ENCODE results near the gene SACS.

SACS gene

DNA sequence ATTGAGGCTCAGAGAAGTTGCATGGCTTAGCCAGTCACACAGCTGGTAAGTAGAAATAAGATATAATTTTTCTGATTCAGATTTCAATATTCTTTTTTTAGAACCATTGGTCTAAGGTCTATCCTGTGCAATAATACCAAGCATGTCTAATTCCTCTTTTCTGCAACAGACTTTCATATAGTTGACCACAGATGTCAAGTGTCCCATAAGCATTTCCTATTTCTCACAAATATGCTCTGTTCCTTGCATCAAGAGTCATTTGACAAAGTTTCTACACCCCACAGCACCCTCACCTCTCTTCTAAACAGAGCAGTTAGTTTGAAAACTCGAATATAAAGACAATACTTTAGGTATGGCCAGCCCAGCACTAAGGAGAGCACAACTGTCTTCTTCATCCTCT, 26.8 kb upstream of the SACS start:
- no peak for TF ChIP-seq EZH2phosphoT487 (IDR thresholded peaks at IDR 0.05; ENCODE audit: borderline replicate concordance, low read length)
- TF ChIP-seq, protein P1, sequence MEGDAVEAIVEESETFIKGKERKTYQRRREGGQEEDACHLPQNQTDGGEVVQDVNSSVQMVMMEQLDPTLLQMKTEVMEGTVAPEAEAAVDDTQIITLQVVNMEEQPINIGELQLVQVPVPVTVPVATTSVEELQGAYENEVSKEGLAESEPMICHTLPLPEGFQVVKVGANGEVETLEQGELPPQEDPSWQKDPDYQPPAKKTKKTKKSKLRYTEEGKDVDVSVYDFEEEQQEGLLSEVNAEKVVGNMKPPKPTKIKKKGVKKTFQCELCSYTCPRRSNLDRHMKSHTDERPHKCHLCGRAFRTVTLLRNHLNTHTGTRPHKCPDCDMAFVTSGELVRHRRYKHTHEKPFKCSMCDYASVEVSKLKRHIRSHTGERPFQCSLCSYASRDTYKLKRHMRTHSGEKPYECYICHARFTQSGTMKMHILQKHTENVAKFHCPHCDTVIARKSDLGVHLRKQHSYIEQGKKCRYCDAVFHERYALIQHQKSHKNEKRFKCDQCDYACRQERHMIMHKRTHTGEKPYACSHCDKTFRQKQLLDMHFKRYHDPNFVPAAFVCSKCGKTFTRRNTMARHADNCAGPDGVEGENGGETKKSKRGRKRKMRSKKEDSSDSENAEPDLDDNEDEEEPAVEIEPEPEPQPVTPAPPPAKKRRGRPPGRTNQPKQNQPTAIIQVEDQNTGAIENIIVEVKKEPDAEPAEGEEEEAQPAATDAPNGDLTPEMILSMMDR (IDR thresholded peaks at IDR 0.05; ENCODE audit: low read depth, low read length, poor library complexity, severe bottlenecking): no peak
- no peak overlapping the region for H3K4me2 ChIP-seq (ENCODE audit: low read length)
- no peaks in the 10 kb centered on the region for H3F3A ChIP-seq (ENCODE audit: control insufficient read depth, insufficient read depth)
- no peaks in the 10 kb centered on the region for H3K36me3 ChIP-seq (ENCODE audit: control insufficient read depth, low read length)
- H3K79me2 ChIP-seq (ENCODE audit: control insufficient read depth, low read length): no peaks in the 10 kb centered on the region
- no peak overlapping the region for H3K4me3 ChIP-seq (ENCODE audit: low read length)
- H3K27ac ChIP-seq (ENCODE audit: low read depth, low read length): no peak overlapping the region
- H3K9me2 ChIP-seq (replicated peaks; ENCODE audit: control insufficient read depth, low read length): no peaks in the 10 kb centered on the region
- no peaks in the 10 kb centered on the region; the same call in 1 of the 2 replicates for H3K9me3 ChIP-seq (ENCODE audit: control insufficient read depth, insufficient read depth, low read length)
- H3K4me1 ChIP-seq (ENCODE audit: control insufficient read depth, low read length): no peaks in the 10 kb centered on the region
- peaks cover 11% of the 10 kb centered on the region for H3K27me3 ChIP-seq (ENCODE audit: control insufficient read depth, low read length)
- H4K20me1 ChIP-seq (ENCODE audit: control insufficient read depth, insufficient read depth, low read depth, low read length): no peaks in the 10 kb centered on the region

DNA sequence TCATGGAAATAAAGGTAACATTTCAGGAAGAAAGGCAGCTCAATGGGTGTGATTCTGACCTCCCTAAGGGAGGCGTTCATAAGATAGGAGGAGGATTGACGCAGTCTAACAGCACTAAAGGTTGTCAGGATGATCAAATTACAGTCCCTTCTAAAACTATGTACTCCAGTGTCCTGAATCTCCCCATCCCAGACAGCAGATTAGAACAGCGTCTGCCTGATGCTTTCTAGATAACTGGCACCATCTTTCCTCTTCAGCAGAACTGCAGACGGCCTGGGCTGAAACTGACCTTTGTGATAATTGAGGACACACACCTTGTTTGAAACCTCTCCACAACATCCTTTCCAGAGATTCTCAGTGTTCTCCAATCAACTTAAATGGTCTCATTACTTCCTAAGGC, 25.5 kb upstream of the SACS start:
- no peaks in the 10 kb centered on the region for H3K4me1 ChIP-seq (ENCODE audit: control insufficient read depth, low read length)
- no peak overlapping the region for H3K4me3 ChIP-seq (ENCODE audit: low read length)
- no peak for TF ChIP-seq EZH2phosphoT487 (IDR thresholded peaks at IDR 0.05; ENCODE audit: borderline replicate concordance, low read length)
- TF ChIP-seq, protein P1 (IDR thresholded peaks at IDR 0.05; ENCODE audit: low read depth, low read length, poor library complexity, severe bottlenecking): no peak
- no peak overlapping the region for H3K27ac ChIP-seq (ENCODE audit: low read depth, low read length)
- H3K9me2 ChIP-seq (replicated peaks; ENCODE audit: control insufficient read depth, low read length): no peaks in the 10 kb centered on the region
- H3F3A ChIP-seq (ENCODE audit: control insufficient read depth, insufficient read depth): no peaks in the 10 kb centered on the region
- 0 out of 2 replicates have a peak, but pooled peaks cover 2% of the 10 kb centered on the region for H3K27me3 ChIP-seq (ENCODE audit: control insufficient read depth, low read length)
- H3K4me2 ChIP-seq (ENCODE audit: low read length): no peak overlapping the region
- no peaks in the 10 kb centered on the region for H3K79me2 ChIP-seq (ENCODE audit: control insufficient read depth, low read length)
- H3K9me3 ChIP-seq (ENCODE audit: control insufficient read depth, insufficient read depth, low read length): no peaks in the 10 kb centered on the region
- no peaks in the 10 kb centered on the region for H4K20me1 ChIP-seq (ENCODE audit: control insufficient read depth, insufficient read depth, low read depth, low read length)
- no peaks in the 10 kb centered on the region for H3K36me3 ChIP-seq (ENCODE audit: control insufficient read depth, low read length)

DNA sequence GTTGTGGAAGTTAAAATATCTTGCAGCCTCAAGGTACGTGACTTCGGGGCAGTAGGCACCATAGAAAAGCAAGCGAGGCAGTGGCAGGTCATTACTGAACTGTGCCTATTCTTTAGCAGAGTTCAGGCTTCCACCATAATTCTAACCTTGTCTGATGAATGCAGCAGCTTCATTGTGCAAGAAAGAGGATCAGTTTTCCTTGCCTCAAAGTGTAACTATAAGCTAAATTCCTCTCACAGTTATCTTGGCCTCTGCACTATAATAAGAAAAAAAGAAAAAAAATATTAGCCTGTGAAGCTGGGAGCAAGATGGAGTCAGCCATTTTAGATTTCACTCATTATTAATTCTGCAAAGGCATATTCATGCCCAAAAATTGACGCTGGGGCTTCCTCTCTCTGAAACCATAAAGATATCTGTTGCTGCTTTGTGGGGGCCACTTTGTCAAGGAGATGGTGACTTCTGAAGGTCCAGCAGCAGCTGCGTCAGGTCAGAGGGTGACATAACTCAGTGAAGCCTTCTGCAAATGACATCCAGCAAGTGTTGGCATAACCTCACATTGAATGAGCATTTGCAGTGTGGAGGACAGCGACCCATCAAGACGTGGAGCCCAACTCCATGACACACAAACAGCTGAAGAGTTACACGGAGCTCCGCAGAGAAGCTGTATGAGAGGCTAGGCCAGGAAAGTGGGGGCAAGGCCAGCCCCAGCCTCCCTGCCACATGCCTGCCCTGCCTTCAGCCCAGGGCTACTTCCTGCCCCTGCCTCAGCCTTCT, 23.1 kb upstream of the SACS start:
- H3K36me3 ChIP-seq (ENCODE audit: control insufficient read depth, low read length): no peaks in the 10 kb centered on the region

More for the DNA sequence above, 23.1 kb upstream of the SACS start:
- no peaks in the 10 kb centered on the region for H3K79me2 ChIP-seq (ENCODE audit: control insufficient read depth, low read length)
- no peaks in the 10 kb centered on the region for H4K20me1 ChIP-seq (ENCODE audit: control insufficient read depth, insufficient read depth, low read depth, low read length)
- H3K9me2 ChIP-seq (replicated peaks; ENCODE audit: control insufficient read depth, low read length): no peaks in the 10 kb centered on the region
- H3K27me3 ChIP-seq (ENCODE audit: control insufficient read depth, low read length): no peaks in the 10 kb centered on the region
- H3K4me1 ChIP-seq (ENCODE audit: control insufficient read depth, low read length): no peaks in the 10 kb centered on the region
- H3K4me2 ChIP-seq (ENCODE audit: low read length): no peak overlapping the region
- TF ChIP-seq, protein P1 (IDR thresholded peaks at IDR 0.05; ENCODE audit: low read depth, low read length, poor library complexity, severe bottlenecking): no peak
- no peak for TF ChIP-seq EZH2phosphoT487 (IDR thresholded peaks at IDR 0.05; ENCODE audit: borderline replicate concordance, low read length)
- H3K9me3 ChIP-seq (ENCODE audit: control insufficient read depth, insufficient read depth, low read length): no peaks in the 10 kb centered on the region
- H3K27ac ChIP-seq (ENCODE audit: low read depth, low read length): no peak overlapping the region
- H3F3A ChIP-seq (ENCODE audit: control insufficient read depth, insufficient read depth): no peaks in the 10 kb centered on the region
- H3K4me3 ChIP-seq (ENCODE audit: low read length): no peak overlapping the region
